Activated T-helper 2 cell treated with anti-CD3 and anti-CD28 coated beads, Interferon-gamma antibody, Interleukin-2, Interleukin-4, amounts not matched to agents 10 μg/mL and 5 μg/mL and 100 μg/mL, durations not matched to agents 14 hours and 24 hours and 36 hours (primary cell): ENCODE data around the gene CNDP1. TPM values are rescaled to one million over a fixed set of nuclear protein-coding genes. Genes with fewer than 3 reads are reported as not detected.

Experiments used
- DNase-seq: peaks from one replicate; pipeline ENCODE4 v3.0.0; 2021; ENCODE audit warnings: low spot score
- H3K27ac Mint-ChIP-seq: one replicate; pipeline ENCODE4 v1.8.0; 2021; ENCODE audit warnings: mixed read lengths
- H3K27me3 Mint-ChIP-seq: one replicate; pipeline ENCODE4 v1.8.0; 2021; ENCODE audit warnings: low read depth, mixed read lengths
- H3K36me3 Mint-ChIP-seq: one replicate; pipeline ENCODE4 v1.8.0; 2021; ENCODE audit warnings: low read depth, mixed read lengths
- H3K4me1 Mint-ChIP-seq: one replicate; pipeline ENCODE4 v1.8.0; 2021; ENCODE audit warnings: low read depth, mixed read lengths
- H3K4me3 Mint-ChIP-seq: one replicate; pipeline ENCODE4 v1.8.0; 2021; ENCODE audit warnings: low read depth, mild to moderate bottlenecking, moderate library complexity, mixed read lengths
- H3K9me3 Mint-ChIP-seq: one replicate; pipeline ENCODE4 v1.8.0; 2021; ENCODE audit warnings: mixed read lengths
- intact Hi-C: fragments of 100-400 bp; cut with micrococcal nuclease; formaldehyde crosslinking; loops from one replicate; pipeline ENCODE4 v1.15.1; 2023
- total RNA-seq: library from RNA; stranded (reverse); gene quantifications from 2 replicates; pipeline ENCODE4 v1.2.3, GENCODE V29; 2022

The CNDP1 gene
- total RNA-seq, result 0.09 TPM in 2 replicates

- Mint-ChIP-seq H3K4me3 (no peak within 1 kb of the TSS), H3K9me3 (no peaks in the 10 kb centered on the region), H3K27ac (no peak within 1 kb of the TSS), H3K36me3 (no peaks in the 10 kb centered on the region), H3K27me3 (peaks cover 12% of the 10 kb centered on the region), H3K4me1 (no peaks in the 10 kb centered on the region)
- intact Hi-C loops, result no loop called here
- no peak for DNase-seq
Observed at GRCh38 chr18:74534150-74534969, at the start of gene CNDP1. Gene CNDP1, plus strand, starts transcription at chr18:74534500. Its CDS starts 168 bp downstream, at chr18:74534668.

GRCh38 chr18:74486119-74486849, 48.0 kb upstream of the CNDP1 start:
- peaks cover 17% of the 10 kb centered on the region for H3K27me3 Mint-ChIP-seq
- no peak overlapping the region for H3K4me3 Mint-ChIP-seq
- no peak for DNase-seq
- H3K4me1 Mint-ChIP-seq, result peaks cover 19% of the 10 kb centered on the region
- intact Hi-C loops, result no loop called here
- no peaks in the 10 kb centered on the region for H3K9me3 Mint-ChIP-seq
- no peaks in the 10 kb centered on the region for H3K36me3 Mint-ChIP-seq
- H3K27ac Mint-ChIP-seq, result no peak overlapping the region

GRCh38 chr18:74488354-74488753, 45.9 kb upstream of the CNDP1 start:
- Mint-ChIP-seq H3K27ac (no peak overlapping the region), H3K36me3 (no peaks in the 10 kb centered on the region), H3K9me3 (no peaks in the 10 kb centered on the region), H3K4me1 (peaks cover 19% of the 10 kb centered on the region), H3K27me3 (peaks cover 20% of the 10 kb centered on the region), H3K4me3 (no peak overlapping the region)
- intact Hi-C loops, result no loop called here
- no peak for DNase-seq

GRCh38 chr18:74488864-74489263, 45.4 kb upstream of the CNDP1 start:
- peaks cover 22% of the 10 kb centered on the region for H3K27me3 Mint-ChIP-seq
- peaks cover 19% of the 10 kb centered on the region for H3K4me1 Mint-ChIP-seq
- no peak overlapping the region for H3K27ac Mint-ChIP-seq
- no peaks in the 10 kb centered on the region for H3K36me3 Mint-ChIP-seq
- no peaks in the 10 kb centered on the region for H3K9me3 Mint-ChIP-seq
- no peak overlapping the region for H3K4me3 Mint-ChIP-seq
- intact Hi-C loops, result no loop called here
- no peak for DNase-seq

- Mint-ChIP-seq H3K9me3 (no peaks in the 10 kb centered on the region), H3K4me3 (no peak overlapping the region), H3K27me3 (peaks cover 22% of the 10 kb centered on the region), H3K36me3 (no peaks in the 10 kb centered on the region), H3K27ac (no peak overlapping the region), H3K4me1 (peaks cover 16% of the 10 kb centered on the region)
- no peak for DNase-seq
- intact Hi-C loops, result no loop called here
Observed at GRCh38 chr18:74489676-74490075, 44.6 kb upstream of the CNDP1 start.

- DNase-seq, result no peak
- Mint-ChIP-seq H3K4me3 (no peak overlapping the region), H3K36me3 (peaks cover 5% of the 10 kb centered on the region), H3K27ac (no peak overlapping the region), H3K9me3 (no peaks in the 10 kb centered on the region), H3K4me1 (peaks cover 9% of the 10 kb centered on the region), H3K27me3 (peaks cover 18% of the 10 kb centered on the region)
- intact Hi-C loops, result no loop called here
Observed at GRCh38 chr18:74492259-74492658, 42.0 kb upstream of the CNDP1 start.

- Mint-ChIP-seq H3K9me3 (no peaks in the 10 kb centered on the region), H3K4me3 (no peak overlapping the region), H3K4me1 (peaks cover 17% of the 10 kb centered on the region), H3K27me3 (peaks cover 18% of the 10 kb centered on the region), H3K36me3 (peaks cover 11% of the 10 kb centered on the region), H3K27ac (no peak overlapping the region)
- DNase-seq, result peak; percentile 50
- intact Hi-C loops, result loop anchor here (1.0 kb wide), 2 partner anchors 140 to 297 kb away; no protein-coding TSS in a partner anchor
Observed at GRCh38 chr18:74493689-74494088, 40.6 kb upstream of the CNDP1 start.

GRCh38 chr18:74494514-74494913, 39.8 kb upstream of the CNDP1 start:
- intact Hi-C loops, result no loop called here
- Mint-ChIP-seq H3K36me3 (peaks cover 11% of the 10 kb centered on the region), H3K4me3 (no peak overlapping the region), H3K27me3 (peaks cover 12% of the 10 kb centered on the region), H3K9me3 (no peaks in the 10 kb centered on the region), H3K4me1 (peaks cover 20% of the 10 kb centered on the region), H3K27ac (no peak overlapping the region)
- no peak for DNase-seq

- Mint-ChIP-seq H3K4me1 (peaks cover 29% of the 10 kb centered on the region), H3K36me3 (peaks cover 19% of the 10 kb centered on the region), H3K27me3 (peaks cover 10% of the 10 kb centered on the region), H3K9me3 (no peaks in the 10 kb centered on the region), H3K4me3 (peak within 1 kb of the TSS; percentile 93), H3K27ac (peak within 1 kb of the TSS; percentile 96)
- peak; percentile 97 for DNase-seq
- intact Hi-C loops, result loop anchor here (2.0 to 5.0 kb wide), 3 partner anchors 56 to 576 kb away; partner anchors contain the start of gene CYB5A
Observed at GRCh38 chr18:74495581-74496507, 38.5 kb upstream of the CNDP1 start, which contains the start of gene CNDP2. Gene CNDP2, plus strand, starts transcription at chr18:74496363. Its CDS starts 3,611 bp downstream, at chr18:74499974.

- H3K4me1 Mint-ChIP-seq, result peaks cover 29% of the 10 kb centered on the region
- H3K4me3 Mint-ChIP-seq, result peak overlapping the region; percentile 93
Observed at GRCh38 chr18:74496508-74497323, 37.6 kb upstream of the CNDP1 start.

GRCh38 chr18:74497324-74497676, 37.0 kb upstream of the CNDP1 start:
- intact Hi-C loops, result loop anchor here (2.0 to 5.0 kb wide), 3 partner anchors 55 to 575 kb away; partner anchors contain the start of gene CYB5A
- Mint-ChIP-seq H3K4me3 (peak overlapping the region; percentile 93), H3K9me3 (no peaks in the 10 kb centered on the region), H3K36me3 (peaks cover 30% of the 10 kb centered on the region), H3K27me3 (peaks cover 7% of the 10 kb centered on the region), H3K4me1 (peaks cover 29% of the 10 kb centered on the region), H3K27ac (peak overlapping the region; percentile 96)
- DNase-seq, result no peak

More at GRCh38 chr18:74496508-74497323, 37.6 kb upstream of the CNDP1 start:
- DNase-seq, result no peak
- Mint-ChIP-seq H3K9me3 (no peaks in the 10 kb centered on the region), H3K27me3 (peaks cover 10% of the 10 kb centered on the region), H3K27ac (peak overlapping the region; percentile 96), H3K36me3 (peaks cover 27% of the 10 kb centered on the region)
- intact Hi-C loops, result loop anchor here (2.0 to 5.0 kb wide), 3 partner anchors 56 to 576 kb away; partner anchors contain the start of gene CYB5A
